ENCODE data around the gene ZNF189.
A peak's percentile ranks its signal among the peaks of the same experiment; 100 is the strongest.

Gene ZNF189

DNA sequence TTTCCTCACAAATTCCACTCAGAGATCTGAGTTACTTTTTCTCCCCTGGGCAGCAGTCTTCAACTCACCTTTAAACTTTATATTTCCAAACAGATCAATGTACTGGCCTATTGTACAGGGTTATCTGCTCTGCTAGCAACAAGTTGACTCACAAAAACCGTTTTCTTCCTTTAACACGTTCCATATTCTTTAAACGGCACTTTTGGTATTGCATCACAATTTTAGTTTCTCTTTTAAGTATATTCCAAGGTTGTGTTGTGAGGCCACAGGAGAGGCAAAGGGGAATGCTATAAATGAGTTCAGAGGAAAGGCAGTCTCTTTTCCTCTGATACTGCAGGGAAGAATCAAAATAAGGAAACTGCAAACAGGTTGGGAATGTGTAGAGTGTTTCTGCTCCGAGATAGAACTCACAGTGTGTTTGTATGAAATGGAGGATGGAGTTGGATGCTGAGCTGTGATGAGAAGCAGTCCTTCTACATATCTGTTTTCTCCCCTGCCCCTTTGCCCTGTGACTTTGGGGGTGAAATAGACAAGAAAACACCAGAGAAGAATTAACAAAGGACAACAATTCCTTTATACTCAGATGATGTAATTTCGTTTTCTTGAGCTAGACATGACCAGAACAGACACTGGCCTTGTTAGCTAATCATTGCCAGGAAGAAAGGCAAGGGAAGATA, 46.8 kb downstream of the ZNF189 start:
- H3K27me3 Mint-ChIP-seq = peaks cover 69% of the 10 kb centered on the region
- no peaks in the 10 kb centered on the region for H3K36me3 Mint-ChIP-seq (ENCODE audit: low read depth)
- no peak overlapping the region for H3K27ac Mint-ChIP-seq
- H3K4me3 Mint-ChIP-seq = no peak overlapping the region
- peaks cover 5% of the 10 kb centered on the region for H3K4me1 Mint-ChIP-seq (ENCODE audit: low read depth)
- no peaks in the 10 kb centered on the region for H3K9me3 Mint-ChIP-seq

DNA sequence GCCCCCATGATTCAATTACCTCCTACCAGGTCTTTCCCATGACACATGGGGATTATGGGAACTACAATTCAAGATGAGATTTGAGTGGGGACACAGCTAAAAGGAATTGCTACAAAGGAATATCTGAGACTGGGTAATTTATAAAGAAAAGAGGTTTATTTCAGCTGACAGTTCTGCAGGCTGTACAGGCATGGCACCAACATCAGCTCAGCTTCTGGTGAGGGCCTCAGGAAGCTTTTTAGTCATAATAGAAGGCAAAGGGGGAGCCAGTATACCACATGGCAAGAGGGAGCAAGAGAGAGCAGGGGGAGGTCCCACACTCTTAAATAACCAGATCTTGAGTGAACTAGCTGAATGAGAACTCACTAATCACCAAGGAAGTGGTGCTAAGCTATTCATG, 48.1 kb downstream of the ZNF189 start:
- H3K4me3 Mint-ChIP-seq = no peak overlapping the region
- no peaks in the 10 kb centered on the region for H3K9me3 Mint-ChIP-seq
- peaks cover 71% of the 10 kb centered on the region for H3K27me3 Mint-ChIP-seq
- H3K27ac Mint-ChIP-seq = no peak overlapping the region
- H3K36me3 Mint-ChIP-seq (ENCODE audit: low read depth) = no peaks in the 10 kb centered on the region
- peaks cover 5% of the 10 kb centered on the region for H3K4me1 Mint-ChIP-seq (ENCODE audit: low read depth)

DNA sequence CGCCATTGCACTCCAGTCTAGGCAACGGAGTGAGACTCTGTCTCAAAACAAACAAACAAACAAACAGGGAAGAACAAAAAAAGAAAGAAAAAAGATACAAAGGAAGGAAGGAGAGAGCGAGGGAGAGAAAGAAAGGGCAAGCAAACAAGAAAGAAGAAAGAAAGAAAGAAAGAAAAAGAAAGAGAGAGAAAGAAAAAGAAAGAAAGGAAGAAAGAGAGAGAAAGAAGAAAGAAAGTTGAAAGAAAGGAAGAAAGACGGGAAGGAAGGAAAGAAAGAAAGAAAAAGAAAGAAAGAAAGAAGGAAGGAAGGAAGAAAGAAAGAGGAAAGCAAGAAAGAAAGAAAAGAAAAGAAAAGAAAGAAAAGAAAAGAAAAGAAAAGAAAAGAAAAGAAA, 50.0 kb downstream of the ZNF189 start:
- peaks cover 5% of the 10 kb centered on the region for H3K4me1 Mint-ChIP-seq (ENCODE audit: low read depth)
- no peak overlapping the region for H3K27ac Mint-ChIP-seq
- H3K36me3 Mint-ChIP-seq (ENCODE audit: low read depth) = no peaks in the 10 kb centered on the region
- H3K9me3 Mint-ChIP-seq = peaks cover 3% of the 10 kb centered on the region
- H3K27me3 Mint-ChIP-seq = peaks cover 74% of the 10 kb centered on the region
- H3K4me3 Mint-ChIP-seq = peak overlapping the region; percentile 64

DNA sequence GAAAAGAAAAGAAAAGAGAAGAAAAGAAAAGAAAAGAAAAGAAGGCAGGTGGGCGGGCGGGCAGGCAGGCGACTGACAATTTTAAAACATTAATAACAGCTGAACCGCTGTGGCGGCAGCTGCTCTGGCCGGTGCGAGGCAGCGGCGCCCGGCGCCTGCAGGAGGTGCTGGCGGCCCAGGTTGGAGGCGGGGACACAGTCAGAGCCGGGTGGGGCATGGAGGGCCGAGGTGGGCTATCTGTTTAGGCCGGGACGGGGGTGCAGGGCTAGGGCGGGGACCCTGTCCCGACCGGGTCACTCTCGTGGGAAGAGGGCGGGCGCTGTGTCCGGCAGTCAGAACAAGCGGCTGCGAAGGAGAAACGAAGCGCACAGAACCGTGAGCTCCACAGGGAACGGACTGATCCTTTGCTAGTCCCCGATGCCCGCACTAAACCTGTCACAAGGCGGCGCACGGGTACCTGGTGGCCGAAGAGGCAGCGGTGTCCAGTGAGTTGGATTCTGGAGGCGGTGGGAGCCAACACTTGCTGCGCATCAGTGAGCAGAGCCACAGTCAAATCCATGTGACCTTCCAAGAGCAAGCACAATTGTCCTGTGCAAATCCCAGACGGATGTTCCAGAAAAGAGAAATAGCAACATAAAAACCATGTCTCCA, 50.5 kb downstream of the ZNF189 start:
- Mint-ChIP-seq H3K9me3 (peaks cover 3% of the 10 kb centered on the region), H3K27me3 (peaks cover 71% of the 10 kb centered on the region), H3K27ac (no peak overlapping the region), H3K4me1 (ENCODE audit: low read depth) (peaks cover 5% of the 10 kb centered on the region), H3K36me3 (ENCODE audit: low read depth) (no peaks in the 10 kb centered on the region), H3K4me3 (peak overlapping the region; percentile 64)

DNA sequence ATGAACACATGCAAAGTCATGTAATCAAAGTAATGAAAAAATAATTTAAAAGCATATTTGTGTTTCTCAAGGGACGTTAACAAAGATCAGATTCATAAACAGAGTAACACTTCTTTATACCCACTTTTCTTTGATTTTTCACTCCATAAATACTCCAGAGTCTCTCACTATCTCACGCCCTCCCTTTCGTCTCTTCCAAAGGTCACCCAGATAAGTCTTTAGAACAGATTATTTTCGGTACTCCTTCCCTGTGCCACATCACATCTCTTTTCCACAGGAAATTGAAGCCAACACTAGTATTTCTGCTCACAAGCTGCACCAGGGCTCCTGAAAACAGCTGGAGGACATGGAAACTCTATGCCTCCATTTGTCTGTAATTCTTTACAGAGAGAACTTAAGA, 52.3 kb downstream of the ZNF189 start:
- peaks cover 3% of the 10 kb centered on the region for H3K9me3 Mint-ChIP-seq
- peaks cover 5% of the 10 kb centered on the region for H3K4me1 Mint-ChIP-seq (ENCODE audit: low read depth)
- no peak overlapping the region for H3K27ac Mint-ChIP-seq
- H3K4me3 Mint-ChIP-seq = no peak overlapping the region
- peaks cover 62% of the 10 kb centered on the region for H3K27me3 Mint-ChIP-seq
- H3K36me3 Mint-ChIP-seq (ENCODE audit: low read depth) = no peaks in the 10 kb centered on the region

DNA sequence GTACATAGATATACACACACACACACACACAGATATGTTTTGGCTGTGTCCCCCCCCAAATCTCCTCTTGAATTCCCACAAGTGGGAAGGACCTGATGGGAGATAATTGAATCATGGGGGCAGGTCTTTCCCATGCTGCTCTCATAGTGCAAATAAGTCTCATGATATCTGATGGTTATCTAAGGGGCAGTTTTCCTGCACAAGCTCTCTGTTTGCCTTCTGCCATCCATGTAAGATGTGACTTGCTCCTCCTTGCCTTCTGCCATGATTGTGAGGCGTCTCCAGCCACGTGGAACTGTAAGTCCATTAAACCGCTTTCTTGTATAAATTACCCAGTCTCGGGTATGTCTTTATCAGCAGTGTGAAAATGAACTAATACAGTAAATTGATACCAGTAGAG, 52.8 kb downstream of the ZNF189 start:
- Mint-ChIP-seq H3K4me1 (ENCODE audit: low read depth) (peaks cover 5% of the 10 kb centered on the region), H3K27me3 (peaks cover 56% of the 10 kb centered on the region), H3K9me3 (peaks cover 3% of the 10 kb centered on the region), H3K36me3 (ENCODE audit: low read depth) (no peaks in the 10 kb centered on the region), H3K27ac (no peak overlapping the region), H3K4me3 (no peak overlapping the region)

DNA sequence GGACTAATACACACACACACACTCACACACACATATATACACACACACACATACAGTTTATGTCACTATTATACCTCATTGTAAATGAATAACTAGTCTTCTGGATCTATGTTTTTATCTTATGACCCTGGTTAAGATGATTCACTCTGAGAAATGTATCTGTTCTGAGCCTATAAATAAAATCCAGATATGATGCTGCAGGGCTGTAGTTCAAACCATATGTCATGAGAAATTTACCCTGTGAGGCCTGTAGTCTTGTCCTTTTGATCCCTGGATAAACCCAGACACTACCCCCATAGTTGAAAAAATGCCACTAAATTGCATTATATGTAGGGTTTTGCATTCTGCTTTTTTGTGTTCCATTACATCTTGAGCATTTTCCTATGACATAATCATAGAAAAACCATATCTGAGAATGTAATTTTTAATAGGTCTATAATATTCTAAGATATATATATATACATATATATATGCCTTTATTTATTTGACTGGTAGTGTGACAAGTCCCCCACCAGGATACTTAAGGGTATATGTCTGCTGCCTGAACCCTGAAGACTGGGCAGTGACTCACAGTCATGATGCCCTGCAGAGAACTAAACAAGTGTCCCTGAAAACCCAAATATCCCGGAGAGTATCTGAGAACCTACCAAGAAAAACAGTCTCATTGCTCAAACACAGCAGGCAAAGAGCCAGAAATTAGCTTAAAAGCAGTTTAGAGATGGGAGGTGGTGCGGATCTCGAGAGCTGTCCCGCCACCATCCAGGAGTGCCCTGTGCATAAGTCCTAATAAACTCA, 55.3 kb downstream of the ZNF189 start:
- Mint-ChIP-seq H3K36me3 (ENCODE audit: low read depth) (no peaks in the 10 kb centered on the region), H3K27ac (no peak overlapping the region), H3K4me1 (ENCODE audit: low read depth) (no peaks in the 10 kb centered on the region)

DNA sequence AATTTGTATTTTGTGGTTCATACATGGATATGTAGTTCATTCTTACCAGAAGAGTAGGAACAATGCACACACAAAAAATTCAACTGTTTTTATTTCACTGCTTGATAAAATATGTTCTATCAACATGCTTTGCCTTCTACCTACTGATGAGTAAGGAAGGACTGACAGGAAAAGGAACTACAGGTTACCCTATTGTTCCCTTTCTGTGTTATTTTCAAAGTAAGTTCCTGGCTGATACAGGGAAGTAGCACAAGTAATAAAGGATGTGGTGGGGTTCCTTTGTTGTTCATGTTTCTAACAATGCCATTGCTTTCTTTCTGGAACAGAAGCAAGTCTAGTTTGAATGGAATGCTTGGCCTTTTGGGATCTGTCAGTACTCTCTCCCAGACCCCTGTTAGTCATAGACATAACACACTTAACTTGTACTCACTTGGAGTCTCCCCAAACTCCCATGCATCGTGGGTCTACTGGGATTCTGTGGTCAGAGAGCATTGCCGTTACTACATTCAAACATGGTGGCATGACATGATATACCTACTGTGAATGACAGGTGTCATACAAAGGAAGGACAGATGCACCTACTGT, 57.1 kb downstream of the ZNF189 start:
- H3K27ac Mint-ChIP-seq = no peak overlapping the region
- peaks cover 46% of the 10 kb centered on the region for H3K27me3 Mint-ChIP-seq
- H3K4me3 Mint-ChIP-seq = no peak overlapping the region
- H3K9me3 Mint-ChIP-seq = peaks cover 3% of the 10 kb centered on the region
- no peaks in the 10 kb centered on the region for H3K36me3 Mint-ChIP-seq (ENCODE audit: low read depth)
- no peaks in the 10 kb centered on the region for H3K4me1 Mint-ChIP-seq (ENCODE audit: low read depth)

More for the DNA sequence above, 55.3 kb downstream of the ZNF189 start:
- peaks cover 45% of the 10 kb centered on the region for H3K27me3 Mint-ChIP-seq
- no peak overlapping the region for H3K4me3 Mint-ChIP-seq
- H3K9me3 Mint-ChIP-seq = peaks cover 3% of the 10 kb centered on the region

DNA sequence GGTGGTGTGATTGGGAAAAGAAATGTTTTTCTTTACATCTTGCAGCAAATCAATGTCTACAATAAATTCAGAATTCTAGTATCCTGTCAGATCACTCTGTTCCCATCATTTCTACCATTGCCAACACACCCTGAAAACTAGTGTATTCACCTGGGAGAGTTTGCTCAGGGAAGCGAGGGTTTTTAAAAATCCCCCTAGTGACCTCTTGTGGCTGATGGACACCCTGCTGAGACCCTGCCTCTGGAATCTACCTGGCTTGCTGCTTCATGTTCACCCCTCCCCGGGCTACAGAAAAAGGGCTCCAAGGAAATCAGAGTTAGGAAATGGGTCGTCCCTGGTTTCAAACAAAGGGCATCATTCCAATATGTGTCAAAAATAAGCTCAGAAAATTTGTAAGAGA, 58.4 kb downstream of the ZNF189 start:
- Mint-ChIP-seq H3K4me1 (ENCODE audit: low read depth) (no peaks in the 10 kb centered on the region), H3K4me3 (no peak overlapping the region), H3K36me3 (ENCODE audit: low read depth) (no peaks in the 10 kb centered on the region), H3K27ac (no peak overlapping the region), H3K27me3 (peaks cover 41% of the 10 kb centered on the region), H3K9me3 (peaks cover 1% of the 10 kb centered on the region)

DNA sequence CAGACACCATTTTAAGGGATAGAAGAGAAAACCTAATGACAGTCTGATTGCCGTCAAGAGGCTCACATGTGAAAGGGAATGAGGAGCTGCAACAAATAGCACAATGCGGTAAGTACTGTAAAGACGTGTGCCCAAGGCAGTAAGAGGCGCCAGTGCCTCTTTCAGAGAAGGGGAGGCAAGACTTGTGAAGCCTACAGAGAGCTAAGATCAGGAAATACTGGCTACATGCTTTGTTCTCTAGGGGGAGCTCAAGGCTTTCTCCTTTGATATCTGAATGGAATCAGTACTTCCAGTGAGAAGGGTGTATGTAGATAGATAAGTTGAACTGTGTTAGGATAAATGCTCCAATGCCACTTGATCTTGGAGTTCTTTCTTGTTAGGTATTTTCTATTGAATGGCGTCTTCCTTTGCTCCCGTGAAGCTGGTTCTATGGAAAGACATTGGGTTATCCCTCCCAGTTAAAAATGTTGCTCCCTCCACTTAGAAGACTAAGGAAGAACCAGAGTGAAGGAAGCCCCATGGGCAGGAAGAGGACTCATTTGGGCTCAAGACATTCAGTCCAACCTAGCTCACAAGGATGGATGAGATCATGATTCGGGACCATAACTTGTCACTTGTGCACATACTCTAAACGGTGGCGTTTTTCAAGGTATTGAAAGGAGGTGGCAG, 60.4 kb downstream of the ZNF189 start:
- Mint-ChIP-seq H3K9me3 (no peaks in the 10 kb centered on the region), H3K4me1 (ENCODE audit: low read depth) (no peaks in the 10 kb centered on the region), H3K4me3 (no peak overlapping the region), H3K36me3 (ENCODE audit: low read depth) (no peaks in the 10 kb centered on the region), H3K27me3 (peaks cover 43% of the 10 kb centered on the region), H3K27ac (no peak overlapping the region)
